ENCODE data around the gene CLPTM1L.

- TF ChIP-seq CHD4 (IDR thresholded peaks at IDR 0.05; ENCODE audit: borderline replicate concordance) (no peak), PHF8 (IDR thresholded peaks at IDR 0.05; ENCODE audit: borderline replicate concordance, low read depth) (no peak), REST (IDR thresholded peaks at IDR 0.05) (no peak), BCL3 (IDR thresholded peaks at IDR 0.05) (no peak), RARB (CRISPR knock-in tag; IDR thresholded peaks at IDR 0.05) (no peak), POLR2A (IDR thresholded peaks at IDR 0.05; ENCODE audit: low read length) (no peak), RCOR1 (IDR thresholded peaks at IDR 0.05; ENCODE audit: low read depth, low read length) (no peak)
- TF ChIP-seq, protein P1, sequence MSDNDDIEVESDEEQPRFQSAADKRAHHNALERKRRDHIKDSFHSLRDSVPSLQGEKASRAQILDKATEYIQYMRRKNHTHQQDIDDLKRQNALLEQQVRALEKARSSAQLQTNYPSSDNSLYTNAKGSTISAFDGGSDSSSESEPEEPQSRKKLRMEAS (IDR thresholded peaks at IDR 0.05), result no peak
- TF ChIP-seq, protein P2, sequence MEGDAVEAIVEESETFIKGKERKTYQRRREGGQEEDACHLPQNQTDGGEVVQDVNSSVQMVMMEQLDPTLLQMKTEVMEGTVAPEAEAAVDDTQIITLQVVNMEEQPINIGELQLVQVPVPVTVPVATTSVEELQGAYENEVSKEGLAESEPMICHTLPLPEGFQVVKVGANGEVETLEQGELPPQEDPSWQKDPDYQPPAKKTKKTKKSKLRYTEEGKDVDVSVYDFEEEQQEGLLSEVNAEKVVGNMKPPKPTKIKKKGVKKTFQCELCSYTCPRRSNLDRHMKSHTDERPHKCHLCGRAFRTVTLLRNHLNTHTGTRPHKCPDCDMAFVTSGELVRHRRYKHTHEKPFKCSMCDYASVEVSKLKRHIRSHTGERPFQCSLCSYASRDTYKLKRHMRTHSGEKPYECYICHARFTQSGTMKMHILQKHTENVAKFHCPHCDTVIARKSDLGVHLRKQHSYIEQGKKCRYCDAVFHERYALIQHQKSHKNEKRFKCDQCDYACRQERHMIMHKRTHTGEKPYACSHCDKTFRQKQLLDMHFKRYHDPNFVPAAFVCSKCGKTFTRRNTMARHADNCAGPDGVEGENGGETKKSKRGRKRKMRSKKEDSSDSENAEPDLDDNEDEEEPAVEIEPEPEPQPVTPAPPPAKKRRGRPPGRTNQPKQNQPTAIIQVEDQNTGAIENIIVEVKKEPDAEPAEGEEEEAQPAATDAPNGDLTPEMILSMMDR (IDR thresholded peaks at IDR 0.05), result no peak
These were observed 4.0 kb upstream of the CLPTM1L start for GRCh38 chr5:1348986-1349245.
